Mesendoderm (in vitro differentiated cells): ENCODE measurements around the gene BEND3.

Experiments
- DNase-seq: peaks from one replicate; pipeline ENCODE4 v3.0.0; 2013
- H2AK5ac ChIP-seq: 2 replicates; pipeline ENCODE4 v1.6.1; 2013; ENCODE audit warnings: low read length, inconsistent platforms
- H2BK120ac ChIP-seq: 2 replicates; pipeline ENCODE4 v1.6.1; 2013; ENCODE audit warnings: low read depth, mild to moderate bottlenecking, low read length, moderate library complexity, mixed read lengths
- H2BK15ac ChIP-seq: replicated peaks from 2 replicates; pipeline ENCODE4 v1.6.1; 2013; ENCODE audit warnings: low read depth, mild to moderate bottlenecking, moderate library complexity
- H2BK5ac ChIP-seq: 2 replicates; pipeline ENCODE4 v1.6.1; 2013; ENCODE audit warnings: low read length, inconsistent platforms
- H3K18ac ChIP-seq: 2 replicates; pipeline ENCODE4 v1.6.1; 2013; ENCODE audit warnings: mild to moderate bottlenecking, low read length, mixed read lengths
- H3K23ac ChIP-seq: one replicate; pipeline ENCODE4 v1.6.1; 2013; ENCODE audit warnings: low read length
- H3K27ac ChIP-seq: 2 replicates; pipeline ENCODE4 v1.5.1; 2013; ENCODE audit warnings: low read depth, mild to moderate bottlenecking, inconsistent platforms, low read length, moderate library complexity
- H3K27me3 ChIP-seq: 2 replicates; pipeline ENCODE4 v1.6.1; 2013; ENCODE audit warnings: low read length, control low read depth, mild to moderate bottlenecking, inconsistent platforms; ENCODE audit not compliant: insufficient read depth, poor library complexity
- H3K36me3 ChIP-seq: 2 replicates; pipeline ENCODE4 v1.6.1; 2013; ENCODE audit warnings: low read length, inconsistent platforms; ENCODE audit not compliant: control insufficient read depth, insufficient read depth
- H3K4ac ChIP-seq: one replicate; pipeline ENCODE4 v1.6.1; 2013; ENCODE audit warnings: low read depth, mild to moderate bottlenecking, low read length, moderate library complexity
- H3K4me1 ChIP-seq: 2 replicates; pipeline ENCODE4 v1.6.1; 2013; ENCODE audit warnings: low read depth, low read length, inconsistent platforms; ENCODE audit not compliant: control insufficient read depth
- H3K4me2 ChIP-seq: 2 replicates; pipeline ENCODE4 v1.6.1; 2013; ENCODE audit warnings: low read length
- H3K4me3 ChIP-seq: 2 replicates; pipeline ENCODE4 v1.5.1; 2013; ENCODE audit warnings: mild to moderate bottlenecking, low read length
- H3K56ac ChIP-seq: one replicate; pipeline ENCODE4 v1.6.1; 2013; ENCODE audit warnings: low read length
- H3K79me1 ChIP-seq: 2 replicates; pipeline ENCODE4 v1.6.1; 2013; ENCODE audit warnings: low read length, inconsistent platforms
- H3K79me2 ChIP-seq: 2 replicates; pipeline ENCODE4 v1.6.1; 2013; ENCODE audit warnings: mild to moderate bottlenecking, low read length; ENCODE audit not compliant: control insufficient read depth, insufficient read depth
- H3K9ac ChIP-seq: 2 replicates; pipeline ENCODE4 v1.6.1; 2013; ENCODE audit warnings: low read length, inconsistent platforms
- H4K5ac ChIP-seq: one replicate; pipeline ENCODE4 v1.6.1; 2013; ENCODE audit warnings: low read length
- H4K8ac ChIP-seq: one replicate; pipeline ENCODE4 v1.6.1; 2013; ENCODE audit warnings: low read depth, mild to moderate bottlenecking, control low read depth, low read length, moderate library complexity
- WGBS: extraction: QIAGEN DNeasy Blood & Tissue Kit; methylation state at CpG from one replicate; pipeline ENCODE4 v1.1.7; 2013; ENCODE audit warnings: low lambda C conversion rate, missing lambda C conversion rate; ENCODE audit not compliant: insufficient coverage; ENCODE audit errors: extremely low coverage; 5-methylcytosine and 5-hydroxymethylcytosine counted together

The BEND3 gene

DNA sequence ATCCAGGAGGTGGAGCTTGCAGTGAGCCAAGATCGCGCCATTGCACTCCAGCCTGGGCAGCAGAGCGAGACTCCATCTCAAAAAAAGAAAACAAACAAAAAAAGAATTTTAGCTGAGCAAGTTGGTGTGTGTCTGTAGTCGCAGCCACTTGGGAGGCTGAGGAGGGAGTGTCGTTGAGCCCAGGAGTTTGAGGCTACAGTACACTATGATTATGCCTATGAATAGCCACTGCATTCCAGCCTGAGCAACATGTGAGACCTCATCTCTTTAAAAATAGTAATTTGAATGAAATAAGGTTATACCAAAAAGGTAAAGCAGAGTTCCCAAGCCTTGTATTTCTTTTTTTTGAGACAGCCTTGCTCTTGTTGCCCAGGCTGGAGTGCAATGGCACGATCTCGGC is 67.5 kb downstream of the BEND3 start:
- H4K8ac ChIP-seq = no peak overlapping the region
- H3K4me3 ChIP-seq = no peak overlapping the region
- WGBS = no CpG with 5 or more reads among the region's 7 CpGs
- H3K79me1 ChIP-seq = no peaks in the 10 kb centered on the region
- no peaks in the 10 kb centered on the region for H3K36me3 ChIP-seq
- H3K56ac ChIP-seq = no peak overlapping the region
- H4K5ac ChIP-seq = no peak overlapping the region
- H3K4me2 ChIP-seq = no peak overlapping the region
- no peak overlapping the region for H2AK5ac ChIP-seq
- no peak overlapping the region for H3K9ac ChIP-seq
- H3K4me1 ChIP-seq = no peaks in the 10 kb centered on the region
- no peak overlapping the region for H3K4ac ChIP-seq
- no peak overlapping the region for H2BK120ac ChIP-seq
- no peaks in the 10 kb centered on the region for H3K27me3 ChIP-seq
- H3K27ac ChIP-seq = no peak overlapping the region
- H3K23ac ChIP-seq = no peak overlapping the region
- H2BK5ac ChIP-seq = no peak overlapping the region
- H2BK15ac ChIP-seq = no peak overlapping the region
- H3K18ac ChIP-seq = no peak overlapping the region
- no peak for DNase-seq
- H3K79me2 ChIP-seq = no peaks in the 10 kb centered on the region

DNA sequence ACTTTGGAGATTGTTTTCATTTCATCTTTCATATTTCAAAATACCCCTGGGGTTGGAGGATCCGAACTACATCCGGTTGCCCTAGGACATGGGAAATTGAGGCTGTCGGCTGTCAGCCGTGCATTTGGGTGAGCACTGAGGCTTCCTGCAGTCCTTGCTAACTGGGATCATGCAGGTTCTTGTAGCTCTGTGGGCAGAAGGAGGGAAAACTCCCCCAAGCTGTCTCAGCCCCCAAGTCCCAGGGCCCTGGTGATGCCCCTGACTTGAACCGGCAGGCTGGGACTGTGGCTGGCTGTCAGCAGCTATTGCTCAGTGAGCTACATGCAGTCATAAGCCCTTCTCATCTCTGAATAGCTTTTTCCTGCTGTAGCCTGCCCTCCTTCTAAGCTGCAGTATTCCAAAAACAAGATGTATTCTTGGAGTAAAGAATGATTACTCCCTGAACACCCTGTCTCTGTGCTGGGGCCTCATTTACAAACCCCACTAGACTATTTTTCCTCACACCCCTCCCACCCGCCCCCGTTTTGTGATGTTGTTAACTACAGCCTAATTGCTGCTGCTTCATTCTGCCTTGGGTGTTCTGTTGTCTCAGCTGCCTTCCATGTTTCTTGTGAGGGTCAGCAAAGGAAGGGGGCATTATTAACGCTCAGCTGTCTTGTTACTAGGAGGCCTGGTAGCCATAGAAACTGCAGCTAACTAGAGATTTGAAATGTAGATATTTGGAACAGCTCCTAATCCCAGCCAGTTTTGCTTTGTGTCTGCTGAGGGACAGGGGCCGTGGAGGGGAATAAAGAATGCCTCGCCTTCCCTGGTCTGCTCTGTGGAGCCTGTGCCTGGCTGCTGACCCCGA is 69.3 kb downstream of the BEND3 start:
- Histone ChIP-seq H3K4me1 (no peaks in the 10 kb centered on the region), H3K36me3 (no peaks in the 10 kb centered on the region), H3K79me1 (no peaks in the 10 kb centered on the region), H2AK5ac (no peak overlapping the region), H3K4me3 (no peak overlapping the region), H4K8ac (no peak overlapping the region), H2BK15ac (no peak overlapping the region), H2BK5ac (no peak overlapping the region), H3K18ac (no peak overlapping the region), H3K79me2 (no peaks in the 10 kb centered on the region), H3K27me3 (no peaks in the 10 kb centered on the region), H3K56ac (peak overlapping the region; percentile 15), H3K4ac (no peak overlapping the region), H2BK120ac (no peak overlapping the region), H3K4me2 (no peak overlapping the region), H3K23ac (no peak overlapping the region), H3K9ac (no peak overlapping the region), H3K27ac (peak overlapping the region; percentile 2), H4K5ac (no peak overlapping the region)
- WGBS = no CpG with 5 or more reads among the region's 11 CpGs
- peak; percentile 44 for DNase-seq

DNA sequence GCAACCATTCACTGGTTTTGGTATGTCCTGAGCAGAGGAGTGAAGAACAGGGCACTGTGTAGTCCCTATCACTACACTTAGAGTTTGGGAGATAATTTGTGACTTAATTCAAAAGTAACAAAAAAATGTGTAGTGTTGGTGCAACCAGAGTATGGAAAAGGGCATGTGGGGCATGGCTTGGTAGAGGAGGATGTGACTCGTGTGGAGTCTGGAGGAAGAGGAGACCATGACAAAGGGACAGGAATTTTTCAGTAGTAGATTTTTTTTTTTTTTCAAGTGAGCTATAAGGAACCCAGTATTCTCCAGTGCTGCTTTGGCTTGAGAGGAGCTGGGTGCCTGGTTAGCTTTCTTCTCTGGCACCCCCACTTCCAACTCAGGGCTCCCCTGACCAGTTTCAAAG is 82.2 kb downstream of the BEND3 start:
- Histone ChIP-seq H4K8ac (no peak overlapping the region), H3K27me3 (no peaks in the 10 kb centered on the region), H2BK120ac (no peak overlapping the region), H2BK5ac (no peak overlapping the region), H3K4me1 (no peaks in the 10 kb centered on the region), H3K56ac (no peak overlapping the region), H4K5ac (no peak overlapping the region), H3K4me2 (no peak overlapping the region), H3K27ac (no peak overlapping the region), H3K79me2 (no peaks in the 10 kb centered on the region), H3K4ac (no peak overlapping the region), H3K79me1 (peaks cover 2% of the 10 kb centered on the region), H3K18ac (no peak overlapping the region), H3K36me3 (no peaks in the 10 kb centered on the region), H2BK15ac (no peak overlapping the region), H3K4me3 (no peak overlapping the region), H3K23ac (no peak overlapping the region), H3K9ac (no peak overlapping the region), H2AK5ac (no peak overlapping the region)
- no CpG with 5 or more reads among the region's 1 CpG for WGBS
- DNase-seq = no peak

DNA sequence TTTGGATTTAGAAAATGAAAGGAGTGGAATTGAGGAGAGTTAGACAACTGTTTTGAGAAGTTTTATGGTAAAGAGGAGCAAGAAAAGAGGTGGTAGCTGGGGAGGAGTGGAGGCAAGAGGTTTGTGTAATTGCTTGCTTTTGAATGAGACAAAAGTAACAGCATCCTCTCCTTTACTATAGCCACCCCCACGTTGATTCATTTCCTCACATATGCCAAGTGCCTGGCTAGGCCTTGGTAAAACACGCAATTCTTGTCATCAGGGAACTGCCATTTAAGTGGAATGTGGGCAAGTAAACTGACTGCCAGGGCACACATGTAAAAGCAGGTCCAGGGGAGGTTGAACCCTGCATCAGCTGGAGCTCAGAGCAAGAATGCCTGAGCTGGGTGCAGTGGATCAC is 83.3 kb downstream of the BEND3 start:
- Histone ChIP-seq H3K36me3 (no peaks in the 10 kb centered on the region), H3K4ac (no peak overlapping the region), H3K4me3 (no peak overlapping the region), H3K9ac (no peak overlapping the region), H4K8ac (no peak overlapping the region), H3K56ac (no peak overlapping the region), H2BK5ac (no peak overlapping the region), H3K23ac (no peak overlapping the region), H3K79me1 (peaks cover 2% of the 10 kb centered on the region), H2AK5ac (no peak overlapping the region), H2BK120ac (no peak overlapping the region), H3K27me3 (no peaks in the 10 kb centered on the region), H3K4me2 (no peak overlapping the region), H3K79me2 (no peaks in the 10 kb centered on the region), H4K5ac (no peak overlapping the region), H2BK15ac (no peak overlapping the region), H3K4me1 (no peaks in the 10 kb centered on the region), H3K18ac (no peak overlapping the region), H3K27ac (no peak overlapping the region)
- no peak for DNase-seq
- WGBS = no CpG with 5 or more reads among the region's 2 CpGs

DNA sequence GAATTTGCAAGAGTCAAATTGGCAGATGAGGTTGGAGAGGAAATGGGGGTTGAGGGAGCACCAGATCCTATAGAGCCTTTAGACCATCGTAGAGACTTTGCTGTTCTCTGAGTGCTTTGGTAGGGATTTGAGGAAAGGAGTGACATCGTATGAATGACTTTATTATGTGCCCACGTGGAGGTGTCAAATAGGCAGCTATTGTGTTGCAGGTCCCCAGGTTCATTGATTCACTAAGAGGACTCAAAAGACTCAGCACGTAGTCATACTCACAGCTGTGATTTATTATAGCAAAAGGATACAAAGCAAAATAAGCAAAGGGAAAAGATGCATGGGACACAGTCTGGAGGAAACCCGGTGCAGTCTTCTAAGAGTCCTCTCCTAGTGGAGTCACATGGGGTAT is 85.2 kb downstream of the BEND3 start:
- WGBS = no CpG with 5 or more reads among the region's 5 CpGs
- no peak overlapping the region for H2BK120ac ChIP-seq
- H3K56ac ChIP-seq = no peak overlapping the region
- H2BK15ac ChIP-seq = no peak overlapping the region
- no peak overlapping the region for H3K4ac ChIP-seq
- no peak overlapping the region for H4K8ac ChIP-seq
- DNase-seq = no peak
- no peak overlapping the region for H3K9ac ChIP-seq
- H3K4me1 ChIP-seq = no peaks in the 10 kb centered on the region
- no peaks in the 10 kb centered on the region for H3K79me2 ChIP-seq
- no peak overlapping the region for H3K23ac ChIP-seq
- H4K5ac ChIP-seq = no peak overlapping the region
- H3K27me3 ChIP-seq = no peaks in the 10 kb centered on the region
- no peak overlapping the region for H2AK5ac ChIP-seq
- peaks cover 2% of the 10 kb centered on the region for H3K79me1 ChIP-seq
- H3K18ac ChIP-seq = no peak overlapping the region
- no peak overlapping the region for H2BK5ac ChIP-seq
- H3K4me2 ChIP-seq = no peak overlapping the region
- H3K27ac ChIP-seq = no peak overlapping the region
- no peak overlapping the region for H3K4me3 ChIP-seq
- H3K36me3 ChIP-seq = no peaks in the 10 kb centered on the region

DNA sequence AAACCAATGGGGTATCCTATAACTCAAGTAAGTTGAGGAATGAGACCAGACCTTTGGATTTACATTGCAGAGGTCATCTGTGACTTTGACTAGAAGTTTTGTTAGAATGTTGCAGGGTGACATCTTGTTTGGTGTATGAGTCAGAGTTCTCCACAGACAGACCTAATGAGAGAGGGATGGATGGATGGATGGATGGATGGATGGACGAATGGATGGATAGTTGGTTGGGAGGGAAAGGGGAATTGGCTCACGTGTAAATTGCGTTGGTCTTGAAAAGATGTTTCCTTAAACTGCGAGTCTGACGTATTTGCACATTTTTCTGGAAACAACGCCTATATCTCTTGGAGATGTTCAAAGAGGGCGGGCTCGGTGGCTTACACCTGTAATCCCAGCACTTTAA is 88.3 kb downstream of the BEND3 start:
- Histone ChIP-seq H2BK5ac (no peak overlapping the region), H3K18ac (no peak overlapping the region), H4K5ac (no peak overlapping the region), H3K4me1 (no peaks in the 10 kb centered on the region), H2BK15ac (no peak overlapping the region), H3K36me3 (no peaks in the 10 kb centered on the region), H3K23ac (no peak overlapping the region), H4K8ac (no peak overlapping the region), H3K4ac (no peak overlapping the region), H3K4me3 (no peak overlapping the region), H3K9ac (no peak overlapping the region), H3K79me2 (no peaks in the 10 kb centered on the region), H3K27me3 (no peaks in the 10 kb centered on the region), H3K27ac (no peak overlapping the region), H3K56ac (no peak overlapping the region), H2AK5ac (no peak overlapping the region), H3K4me2 (no peak overlapping the region), H3K79me1 (peaks cover 2% of the 10 kb centered on the region), H2BK120ac (no peak overlapping the region)
- 100% methylated on average over 2 of the region's 8 CpGs for WGBS
- no peak for DNase-seq
